Amniotic epithelial cell (primary cell): ENCODE results near the gene LRWD1.
A peak's percentile ranks its signal among the peaks of the same experiment; 100 is the strongest.
"Not testable (repeated sequence)": the region's sequence is repeated elsewhere in the genome, so short reads cannot be mapped to it uniquely, and the experiment has no call there.

Experiments
- DNase-seq: peaks from one replicate; pipeline ENCODE4 v3.0.0-alpha.2; 2010; ENCODE audit warnings: low read depth

LRWD1 gene

DNA sequence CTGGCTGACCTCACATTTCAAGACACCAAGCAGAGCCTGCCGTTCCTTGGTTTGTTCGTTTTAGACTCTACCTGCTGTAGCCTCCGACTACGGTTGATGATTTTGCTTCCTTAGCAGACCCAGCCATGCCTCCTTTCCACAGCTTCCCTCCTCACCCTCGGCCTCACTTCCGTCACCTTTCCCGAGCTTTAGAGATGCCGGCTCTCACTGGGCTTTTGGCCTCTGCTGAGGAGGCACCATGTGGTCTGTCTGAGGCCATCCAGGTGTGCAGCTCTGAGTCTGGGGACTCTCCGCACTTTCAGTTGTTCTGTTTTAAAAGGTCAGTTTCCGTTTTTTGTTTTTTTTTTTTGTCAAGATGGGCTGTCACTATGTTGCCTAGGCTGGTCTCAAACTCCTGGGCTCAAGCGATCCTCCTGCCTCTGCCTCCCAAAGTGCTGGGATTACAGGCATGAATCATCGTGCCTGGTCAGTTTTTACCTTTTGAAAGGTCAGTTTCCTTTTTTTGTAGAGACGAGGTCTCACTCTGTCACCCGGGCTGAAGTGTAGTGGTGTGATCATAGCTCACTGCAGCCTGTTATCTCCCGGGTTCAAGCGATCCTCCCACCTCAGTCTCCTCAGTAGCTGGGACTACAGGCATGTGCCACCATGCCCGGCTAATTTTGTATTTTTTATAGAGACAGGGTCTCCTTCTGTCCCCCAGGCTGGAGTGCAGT is 19.7 kb upstream of the LRWD1 start:
- no peak for DNase-seq

DNA sequence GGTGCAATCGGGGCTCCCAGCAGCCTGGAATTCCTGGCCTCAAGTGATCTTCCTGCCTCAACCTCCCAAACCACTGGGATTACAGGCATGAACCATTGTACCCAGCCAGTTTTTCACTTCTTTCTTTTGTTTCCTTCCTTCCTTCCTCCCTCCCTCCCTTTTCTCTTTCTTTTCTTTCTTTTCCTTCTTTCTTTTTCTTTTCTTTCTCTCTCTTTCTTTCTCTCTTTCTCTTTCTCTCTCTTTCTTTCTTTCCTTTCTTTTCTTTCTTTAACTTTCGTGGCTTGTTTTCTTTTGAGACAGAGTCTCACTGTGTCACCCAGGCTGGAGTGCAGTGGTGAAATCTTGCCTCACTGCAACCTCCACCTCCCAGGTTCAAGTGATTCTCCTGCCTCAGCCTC is 19.1 kb upstream of the LRWD1 start:
- no peak for DNase-seq

DNA sequence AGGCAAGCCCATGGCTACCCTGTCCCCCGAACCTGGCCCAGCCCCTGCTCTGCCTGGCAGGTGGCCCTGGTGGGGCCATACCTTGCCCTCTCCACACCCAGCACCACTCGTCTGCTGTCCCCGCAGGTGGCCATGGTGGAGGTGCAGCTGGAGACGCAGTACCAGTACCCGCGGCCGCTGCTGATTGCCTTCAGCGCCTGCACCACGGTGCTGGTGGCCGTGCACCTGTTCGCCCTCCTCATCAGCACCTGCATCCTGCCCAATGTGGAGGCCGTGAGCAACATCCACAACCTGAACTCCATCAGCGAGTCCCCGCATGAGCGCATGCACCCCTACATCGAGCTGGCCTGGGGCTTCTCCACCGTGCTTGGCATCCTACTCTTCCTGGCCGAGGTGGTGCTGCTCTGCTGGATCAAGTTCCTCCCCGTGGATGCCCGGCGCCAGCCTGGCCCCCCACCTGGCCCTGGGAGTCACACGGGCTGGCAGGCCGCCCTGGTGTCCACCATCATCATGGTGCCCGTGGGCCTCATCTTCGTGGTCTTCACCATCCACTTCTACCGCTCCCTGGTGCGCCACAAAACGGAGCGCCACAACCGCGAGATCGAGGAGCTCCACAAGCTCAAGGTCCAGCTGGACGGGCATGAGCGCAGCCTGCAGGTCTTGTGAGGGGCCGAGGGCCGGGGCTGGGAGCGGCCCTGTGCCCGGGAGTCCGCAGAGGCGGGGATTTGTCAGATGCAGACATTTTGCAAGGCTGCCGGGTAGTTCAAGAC is 18.2 kb upstream of the LRWD1 start:
- DNase-seq: no peak

DNA sequence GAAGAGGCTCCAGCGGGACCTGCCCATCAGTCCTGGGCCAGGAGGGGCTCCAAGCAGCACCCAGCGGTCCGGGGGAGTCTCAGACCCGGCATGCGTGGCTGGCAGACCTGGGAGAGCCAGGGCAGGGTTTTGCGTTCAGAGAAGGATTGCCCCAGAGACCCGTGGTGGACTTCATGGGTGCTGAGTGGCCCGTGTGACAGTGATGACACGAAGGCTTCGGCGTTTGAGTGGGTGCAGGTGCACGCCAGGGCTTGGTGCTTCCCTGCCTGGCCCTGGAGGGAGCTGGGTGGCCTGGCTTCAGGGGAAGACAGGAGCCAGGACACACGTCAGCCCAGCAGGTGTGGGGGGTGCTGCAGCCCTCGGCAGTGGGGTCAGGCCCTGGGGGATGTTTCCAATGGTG is 17.5 kb upstream of the LRWD1 start:
- DNase-seq: no peak

DNA sequence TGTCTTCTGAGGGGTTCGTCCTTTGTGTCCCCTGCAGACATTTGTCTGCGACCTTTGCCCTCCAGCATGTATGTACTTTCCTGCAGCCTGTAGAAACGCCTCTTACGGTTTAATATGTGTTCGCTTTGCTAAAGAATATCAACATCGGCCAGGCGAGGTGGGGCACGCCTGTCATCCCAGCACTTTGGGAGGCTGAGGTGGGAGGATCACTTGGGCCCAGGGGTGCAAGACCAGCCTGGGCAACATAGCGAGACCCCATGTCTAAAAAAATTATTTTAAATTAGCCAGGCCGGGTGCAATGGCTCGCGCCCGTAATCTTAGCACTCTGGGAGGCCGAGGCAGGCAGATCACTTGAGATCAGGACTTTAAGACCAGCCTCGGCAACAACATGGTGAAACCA is 15.6 kb upstream of the LRWD1 start:
- DNase-seq: no peak

GRCh38 chr7:102450242-102450641 is 14.5 kb upstream of the LRWD1 start:
- DNase-seq: no peak

GRCh38 chr7:102451371-102452054 is 13.3 kb upstream of the LRWD1 start:
- no peak for DNase-seq

- no peak for DNase-seq
Measured at GRCh38 chr7:102452451-102452850, 12.3 kb upstream of the LRWD1 start.

GRCh38 chr7:102453319-102453718 is 11.5 kb upstream of the LRWD1 start:
- DNase-seq: no peak

GRCh38 chr7:102454468-102454867 is 10.3 kb upstream of the LRWD1 start:
- no peak for DNase-seq

- DNase-seq: not testable (repeated sequence)
Measured at GRCh38 chr7:102454932-102455331, 9.9 kb upstream of the LRWD1 start.

GRCh38 chr7:102455596-102455995 is 9.2 kb upstream of the LRWD1 start:
- no peak for DNase-seq

DNA sequence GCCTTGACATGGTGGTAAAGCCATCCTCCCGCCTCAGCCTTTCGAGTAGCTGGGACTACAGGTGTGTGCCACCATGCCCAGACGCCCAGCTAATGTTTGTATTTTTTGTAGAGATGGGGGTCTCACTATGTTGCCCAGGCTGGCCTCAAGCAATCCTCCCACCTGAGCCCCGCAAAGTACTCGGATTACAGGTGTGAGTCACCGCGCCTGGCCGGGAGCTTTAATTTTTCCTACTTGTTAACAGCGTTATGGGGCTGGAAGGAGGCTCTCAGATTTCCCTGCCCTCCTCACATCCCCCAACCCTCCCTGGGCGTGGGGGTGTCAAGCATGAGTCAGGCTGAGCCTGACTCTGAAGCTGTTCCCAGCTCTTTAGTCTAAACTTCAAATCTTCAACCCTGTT is 8.5 kb upstream of the LRWD1 start:
- peak; percentile 64 for DNase-seq

GRCh38 chr7:102457352-102457924 is 7.3 kb upstream of the LRWD1 start:
- no peak for DNase-seq

GRCh38 chr7:102459221-102459844 is 5.5 kb upstream of the LRWD1 start:
- no peak for DNase-seq

DNA sequence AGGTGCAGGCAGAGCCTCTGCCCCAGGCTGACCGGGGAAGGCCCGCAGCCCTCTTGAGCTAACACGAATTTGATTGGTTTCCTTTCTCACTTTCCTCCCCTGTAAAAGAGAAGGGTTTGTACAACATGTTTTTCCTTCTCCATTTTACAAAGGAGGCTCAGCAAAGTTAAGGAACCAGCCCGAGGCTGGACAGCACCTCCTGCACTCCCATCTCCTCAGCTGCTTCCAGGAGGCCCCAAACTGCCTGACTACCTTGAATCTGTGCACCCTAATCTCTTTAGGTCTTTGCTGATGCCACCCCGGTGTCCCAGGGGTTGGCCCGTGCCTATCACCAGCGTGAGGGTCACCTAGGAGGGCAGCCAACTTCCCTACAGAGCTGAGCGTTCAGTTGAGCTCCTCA is 4.3 kb upstream of the LRWD1 start:
- DNase-seq: no peak

- no peak for DNase-seq
Measured at GRCh38 chr7:102463841-102464576, 775 bp upstream of the LRWD1 start.

DNA sequence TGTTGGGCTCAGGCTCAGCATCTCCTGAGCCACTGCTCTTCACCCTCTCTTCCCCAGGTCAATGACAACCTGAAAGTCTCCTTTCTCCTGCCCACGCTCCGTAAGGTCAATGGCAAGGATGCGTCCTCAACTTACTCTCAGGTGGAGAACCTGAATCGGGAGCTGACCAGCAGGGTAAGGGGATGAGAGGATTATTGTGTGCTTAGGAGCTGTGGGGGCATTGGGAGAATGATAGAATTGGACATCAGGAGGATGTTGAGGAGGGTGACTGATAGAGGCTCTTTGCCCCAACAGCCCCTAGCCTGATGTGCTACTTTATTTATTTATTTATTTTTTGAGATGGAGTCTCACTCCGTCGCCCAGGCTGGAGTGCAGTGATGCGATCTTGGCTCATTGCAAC is 1.3 kb downstream of the LRWD1 start:
- no peak for DNase-seq

- DNase-seq: no peak
Measured at GRCh38 chr7:102467581-102468477, 3.0 kb downstream of the LRWD1 start.
